ENCODE data around the gene TRMT44. TPM values are rescaled to one million over a fixed set of nuclear protein-coding genes. Genes with fewer than 3 reads are reported as not detected.
A peak's percentile ranks its signal among the peaks of the same experiment; 100 is the strongest.

TRMT44 gene
- total and polyA plus RNA-seq, 2 of the 13 experiments (the other 11 are each of a cell fraction or from before 2014, with no cell fraction given), result 5.8 to 8.6 TPM

DNA sequence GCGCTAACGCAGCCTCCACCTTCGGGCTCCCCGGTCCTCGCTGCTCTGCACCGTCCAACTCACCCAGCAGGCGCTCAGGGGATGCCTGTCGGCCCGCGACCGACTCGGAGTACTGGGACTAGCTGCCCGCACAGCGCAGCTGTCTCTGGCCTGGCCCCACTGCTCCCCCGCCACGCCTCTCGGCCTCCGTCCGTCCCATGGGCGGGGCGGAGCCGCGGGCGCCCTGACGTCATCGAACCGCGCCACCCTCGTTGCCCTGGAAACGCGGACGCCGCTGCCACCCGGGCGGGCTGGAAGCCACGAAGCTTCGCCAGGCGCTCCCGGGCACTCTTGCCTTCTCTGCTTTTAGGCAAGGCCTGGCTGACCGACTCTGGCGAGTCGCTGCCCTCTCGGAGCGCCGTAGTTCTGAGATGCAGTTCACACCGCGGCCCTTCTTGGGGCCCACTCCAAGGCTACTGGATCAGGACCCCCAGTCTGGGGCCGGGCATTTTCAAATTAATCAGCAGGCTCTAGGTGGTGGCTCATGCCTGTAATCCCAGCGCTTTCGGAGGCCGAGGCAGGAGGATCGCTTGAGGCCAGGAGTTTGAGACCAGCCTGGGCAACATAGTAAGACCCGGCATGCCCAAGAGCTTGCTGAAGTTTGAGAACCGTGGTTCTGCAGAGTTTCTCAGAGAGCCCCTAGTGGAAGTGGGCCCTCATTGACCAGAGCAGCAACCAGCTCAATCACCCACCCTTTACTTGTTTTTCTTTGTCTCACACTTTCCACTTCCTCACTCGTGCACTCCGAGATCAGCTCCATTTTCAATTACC lies 12.1 kb upstream of the TRMT44 start (continued):
- TF ChIP-seq PRMT3 (CRISPR knock-in tag; IDR thresholded peaks at IDR 0.05; ENCODE audit: borderline replicate concordance, low read depth), result no peak
- TF ChIP-seq RBM22 (optimal IDR thresholded peaks at IDR 0.05; ENCODE audit: low read length), result peak; percentile 94
- peak in 1 of 2 experiments; percentile 77; a peak in 2 of 4 replicates for TF ChIP-seq KLF16 (CRISPR knock-in tag; IDR thresholded peaks at IDR 0.05)
- TF ChIP-seq ZSCAN21 (CRISPR knock-in tag; IDR thresholded peaks at IDR 0.05; ENCODE audit: borderline replicate concordance), result peak; percentile 81
- TF ChIP-seq, protein P1, sequence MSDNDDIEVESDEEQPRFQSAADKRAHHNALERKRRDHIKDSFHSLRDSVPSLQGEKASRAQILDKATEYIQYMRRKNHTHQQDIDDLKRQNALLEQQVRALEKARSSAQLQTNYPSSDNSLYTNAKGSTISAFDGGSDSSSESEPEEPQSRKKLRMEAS (IDR thresholded peaks at IDR 0.05), result peak; percentile 83
- TF ChIP-seq, protein P2, sequence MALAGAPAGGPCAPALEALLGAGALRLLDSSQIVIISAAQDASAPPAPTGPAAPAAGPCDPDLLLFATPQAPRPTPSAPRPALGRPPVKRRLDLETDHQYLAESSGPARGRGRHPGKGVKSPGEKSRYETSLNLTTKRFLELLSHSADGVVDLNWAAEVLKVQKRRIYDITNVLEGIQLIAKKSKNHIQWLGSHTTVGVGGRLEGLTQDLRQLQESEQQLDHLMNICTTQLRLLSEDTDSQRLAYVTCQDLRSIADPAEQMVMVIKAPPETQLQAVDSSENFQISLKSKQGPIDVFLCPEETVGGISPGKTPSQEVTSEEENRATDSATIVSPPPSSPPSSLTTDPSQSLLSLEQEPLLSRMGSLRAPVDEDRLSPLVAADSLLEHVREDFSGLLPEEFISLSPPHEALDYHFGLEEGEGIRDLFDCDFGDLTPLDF (CRISPR knock-in tag; IDR thresholded peaks at IDR 0.05), result 0 out of 2 replicates have a peak, but pooled peaks have one; percentile 35
- TF ChIP-seq CREB1 (IDR thresholded peaks at IDR 0.05), result peak; percentile 99
- TF ChIP-seq CREB1 (CRISPR knock-in tag; IDR thresholded peaks at IDR 0.05), result peak; percentile 98
- TF ChIP-seq, protein P3, sequence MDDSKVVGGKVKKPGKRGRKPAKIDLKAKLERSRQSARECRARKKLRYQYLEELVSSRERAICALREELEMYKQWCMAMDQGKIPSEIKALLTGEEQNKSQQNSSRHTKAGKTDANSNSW (CRISPR knock-in tag; IDR thresholded peaks at IDR 0.05; ENCODE audit: borderline replicate concordance), result no peak
- TF ChIP-seq HES4 (CRISPR knock-in tag; IDR thresholded peaks at IDR 0.05; ENCODE audit: borderline replicate concordance), result 0 out of 2 replicates have a peak, but pooled peaks have one; percentile 11
- TF ChIP-seq ZNF350 (CRISPR knock-in tag; IDR thresholded peaks at IDR 0.05; ENCODE audit: borderline replicate concordance, low read depth), result peak; percentile 76; the same call in 1 of the 2 replicates
- TF ChIP-seq, protein P4, sequence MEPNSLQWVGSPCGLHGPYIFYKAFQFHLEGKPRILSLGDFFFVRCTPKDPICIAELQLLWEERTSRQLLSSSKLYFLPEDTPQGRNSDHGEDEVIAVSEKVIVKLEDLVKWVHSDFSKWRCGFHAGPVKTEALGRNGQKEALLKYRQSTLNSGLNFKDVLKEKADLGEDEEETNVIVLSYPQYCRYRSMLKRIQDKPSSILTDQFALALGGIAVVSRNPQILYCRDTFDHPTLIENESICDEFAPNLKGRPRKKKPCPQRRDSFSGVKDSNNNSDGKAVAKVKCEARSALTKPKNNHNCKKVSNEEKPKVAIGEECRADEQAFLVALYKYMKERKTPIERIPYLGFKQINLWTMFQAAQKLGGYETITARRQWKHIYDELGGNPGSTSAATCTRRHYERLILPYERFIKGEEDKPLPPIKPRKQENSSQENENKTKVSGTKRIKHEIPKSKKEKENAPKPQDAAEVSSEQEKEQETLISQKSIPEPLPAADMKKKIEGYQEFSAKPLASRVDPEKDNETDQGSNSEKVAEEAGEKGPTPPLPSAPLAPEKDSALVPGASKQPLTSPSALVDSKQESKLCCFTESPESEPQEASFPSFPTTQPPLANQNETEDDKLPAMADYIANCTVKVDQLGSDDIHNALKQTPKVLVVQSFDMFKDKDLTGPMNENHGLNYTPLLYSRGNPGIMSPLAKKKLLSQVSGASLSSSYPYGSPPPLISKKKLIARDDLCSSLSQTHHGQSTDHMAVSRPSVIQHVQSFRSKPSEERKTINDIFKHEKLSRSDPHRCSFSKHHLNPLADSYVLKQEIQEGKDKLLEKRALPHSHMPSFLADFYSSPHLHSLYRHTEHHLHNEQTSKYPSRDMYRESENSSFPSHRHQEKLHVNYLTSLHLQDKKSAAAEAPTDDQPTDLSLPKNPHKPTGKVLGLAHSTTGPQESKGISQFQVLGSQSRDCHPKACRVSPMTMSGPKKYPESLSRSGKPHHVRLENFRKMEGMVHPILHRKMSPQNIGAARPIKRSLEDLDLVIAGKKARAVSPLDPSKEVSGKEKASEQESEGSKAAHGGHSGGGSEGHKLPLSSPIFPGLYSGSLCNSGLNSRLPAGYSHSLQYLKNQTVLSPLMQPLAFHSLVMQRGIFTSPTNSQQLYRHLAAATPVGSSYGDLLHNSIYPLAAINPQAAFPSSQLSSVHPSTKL (CRISPR knock-in tag; IDR thresholded peaks at IDR 0.05), result peak; percentile 56
- TF ChIP-seq, protein P5, sequence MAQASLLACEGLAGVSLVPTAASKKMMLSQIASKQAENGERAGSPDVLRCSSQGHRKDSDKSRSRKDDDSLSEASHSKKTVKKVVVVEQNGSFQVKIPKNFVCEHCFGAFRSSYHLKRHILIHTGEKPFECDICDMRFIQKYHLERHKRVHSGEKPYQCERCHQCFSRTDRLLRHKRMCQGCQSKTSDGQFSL (CRISPR knock-in tag; IDR thresholded peaks at IDR 0.05), result peak; percentile 65; the same call in 1 of the 2 replicates
- no peak for TF ChIP-seq RAD21 (CRISPR knock-in tag; IDR thresholded peaks at IDR 0.05)
- TF ChIP-seq, protein P6, sequence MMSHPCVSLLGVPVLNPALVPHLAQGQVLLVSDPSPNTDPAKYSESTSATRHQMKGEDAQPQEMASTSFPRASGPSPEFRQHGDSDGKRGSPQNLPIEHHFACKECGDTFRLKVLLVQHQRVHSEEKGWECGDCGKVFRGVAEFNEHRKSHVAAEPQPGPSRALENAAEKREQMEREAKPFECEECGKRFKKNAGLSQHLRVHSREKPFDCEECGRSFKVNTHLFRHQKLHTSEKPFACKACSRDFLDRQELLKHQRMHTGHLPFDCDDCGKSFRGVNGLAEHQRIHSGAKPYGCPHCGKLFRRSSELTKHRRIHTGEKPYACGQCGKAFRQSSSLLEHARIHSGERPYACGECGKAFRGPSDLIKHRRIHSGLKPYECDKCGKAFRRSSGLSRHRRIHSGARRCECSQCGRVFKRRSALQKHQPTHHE (CRISPR knock-in tag; IDR thresholded peaks at IDR 0.05; ENCODE audit: borderline replicate concordance), result peak; percentile 65; the same call in 1 of the 2 replicates
- TF ChIP-seq, protein P7, sequence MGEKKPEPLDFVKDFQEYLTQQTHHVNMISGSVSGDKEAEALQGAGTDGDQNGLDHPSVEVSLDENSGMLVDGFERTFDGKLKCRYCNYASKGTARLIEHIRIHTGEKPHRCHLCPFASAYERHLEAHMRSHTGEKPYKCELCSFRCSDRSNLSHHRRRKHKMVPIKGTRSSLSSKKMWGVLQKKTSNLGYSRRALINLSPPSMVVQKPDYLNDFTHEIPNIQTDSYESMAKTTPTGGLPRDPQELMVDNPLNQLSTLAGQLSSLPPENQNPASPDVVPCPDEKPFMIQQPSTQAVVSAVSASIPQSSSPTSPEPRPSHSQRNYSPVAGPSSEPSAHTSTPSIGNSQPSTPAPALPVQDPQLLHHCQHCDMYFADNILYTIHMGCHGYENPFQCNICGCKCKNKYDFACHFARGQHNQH (CRISPR knock-in tag; IDR thresholded peaks at IDR 0.05), result peak; percentile 76; the same call in 1 of the 2 replicates
- peak; percentile 64; the same call in 1 of the 2 replicates for TF ChIP-seq ZBTB38 (CRISPR knock-in tag; IDR thresholded peaks at IDR 0.05)
- TF ChIP-seq MYC (CRISPR knock-in tag; IDR thresholded peaks at IDR 0.05; ENCODE audit: borderline replicate concordance), result peak; percentile 79
- 0 out of 2 replicates have a peak, but pooled peaks have one; percentile 18 for TF ChIP-seq ZNF724P (CRISPR knock-in tag; IDR thresholded peaks at IDR 0.05; ENCODE audit: borderline replicate concordance)
